Measurements from ENCODE around the gene RAB15. TPM values are rescaled to one million over a fixed set of nuclear protein-coding genes. Genes with fewer than 3 reads are reported as not detected.

RAB15 gene
- total and polyA plus RNA-seq, 7 experiments from 2014 or later = 4.7 to 11.1 (median 5.9) TPM

GRCh38 chr14:65010211-65010931, 38.2 kb upstream of the RAB15 start:
- no peak overlapping the region for H3K27ac Mint-ChIP-seq
- POLR2A ChIA-PET = interaction anchor here (0.6 kb wide), 1 partner anchor 1670 kb away, joined by 3 read pairs; no protein-coding TSS in a partner anchor

GRCh38 chr14:65007202-65007601, 35.1 kb upstream of the RAB15 start:
- Histone ChIP-seq H3K4me3 (ENCODE audit: low read length) (no peak overlapping the region), H3K27ac (ENCODE audit: low read depth, low read length) (no peak overlapping the region), H3K27me3 (ENCODE audit: control insufficient read depth in 2 of 2, insufficient read depth in 2 of 2, low read length in 2 of 2) (no peaks in the 10 kb centered on the region), H3K9me3 (ENCODE audit: control insufficient read depth in 2 of 3, low read length in 3 of 3) (no peaks in the 10 kb centered on the region), H3K4me1 (ENCODE audit: control insufficient read depth in 2 of 2, insufficient read depth in 2 of 2, low read length in 2 of 2) (no peaks in the 10 kb centered on the region), H3K36me3 (ENCODE audit: control insufficient read depth in 2 of 3, insufficient read depth in 3 of 3, low read length in 3 of 3) (peaks cover 0 to 50% (median 0%) of the 10 kb centered on the region in 3 experiments)
- intact Hi-C loops (cut with micrococcal nuclease) = no loop called here
- CTCF ChIA-PET = no interaction called here
- no peak for ATAC-seq
- H3K27ac Mint-ChIP-seq = no peak overlapping the region
- peaks cover 0 to 2% (median 0%) of the 10 kb centered on the region in 11 donors for H3K9me3 Mint-ChIP-seq
- H3K36me3 Mint-ChIP-seq = peaks cover 14 to 47% (median 17%) of the 10 kb centered on the region in 5 donors
- DNase-seq = no peak
- H3K4me1 Mint-ChIP-seq = peaks cover 0 to 20% (median 7%) of the 10 kb centered on the region in 7 donors
- POLR2A ChIA-PET = interaction anchor here (1.8 kb wide), 1 partner anchor 20 kb away, joined by 5 read pairs; the partner anchor contains the start of gene FNTB
- no peaks in the 10 kb centered on the region for H3K27me3 Mint-ChIP-seq
- no peak overlapping the region for H3K4me3 Mint-ChIP-seq

More at GRCh38 chr14:65010211-65010931, 38.2 kb upstream of the RAB15 start:
- Mint-ChIP-seq H3K4me3 (no peak overlapping the region), H3K36me3 (peaks cover 14 to 52% (median 24%) of the 10 kb centered on the region in 5 donors), H3K27me3 (no peaks in the 10 kb centered on the region), H3K4me1 (peaks cover 0 to 7% (median 2%) of the 10 kb centered on the region in 7 donors), H3K9me3 (peaks cover 0 to 2% (median 0%) of the 10 kb centered on the region in 11 donors)
- no peaks in the 10 kb centered on the region for H3K27me3 ChIP-seq (ENCODE audit: control insufficient read depth in 2 of 2, insufficient read depth in 2 of 2, low read length in 2 of 2)
- H3K36me3 ChIP-seq (ENCODE audit: control insufficient read depth in 2 of 3, insufficient read depth in 3 of 3, low read length in 3 of 3) = peaks cover 0 to 69% (median 0%) of the 10 kb centered on the region in 3 experiments
- H3K4me3 ChIP-seq (ENCODE audit: low read length) = no peak overlapping the region
- CTCF ChIA-PET = interaction anchor here (1.0 kb wide), 1 partner anchor 10 kb away, joined by 3 read pairs; no protein-coding TSS in a partner anchor
- H3K4me1 ChIP-seq (ENCODE audit: control insufficient read depth in 2 of 2, insufficient read depth in 2 of 2, low read length in 2 of 2) = no peaks in the 10 kb centered on the region
- intact Hi-C loops (cut with micrococcal nuclease) = no loop called here
- DNase-seq = no peak
- H3K9me3 ChIP-seq (ENCODE audit: control insufficient read depth in 2 of 3, low read length in 3 of 3) = no peaks in the 10 kb centered on the region
- no peak overlapping the region for H3K27ac ChIP-seq (ENCODE audit: low read depth, low read length)
- no peak for ATAC-seq

- Histone ChIP-seq H3K4me3 (ENCODE audit: low read length) (no peak overlapping the region), H3K27me3 (ENCODE audit: control insufficient read depth in 2 of 2, insufficient read depth in 2 of 2, low read length in 2 of 2) (no peaks in the 10 kb centered on the region), H3K36me3 (ENCODE audit: control insufficient read depth in 2 of 3, insufficient read depth in 3 of 3, low read length in 3 of 3) (peaks cover 0 to 42% (median 0%) of the 10 kb centered on the region in 3 experiments), H3K27ac (ENCODE audit: low read depth, low read length) (no peak overlapping the region), H3K4me1 (ENCODE audit: control insufficient read depth in 2 of 2, insufficient read depth in 2 of 2, low read length in 2 of 2) (no peaks in the 10 kb centered on the region), H3K9me3 (ENCODE audit: control insufficient read depth in 2 of 3, low read length in 3 of 3) (no peaks in the 10 kb centered on the region)
- no peak for DNase-seq
- Mint-ChIP-seq H3K27ac (no peak overlapping the region), H3K4me3 (no peak overlapping the region), H3K4me1 (peaks cover 0 to 20% (median 10%) of the 10 kb centered on the region in 7 donors), H3K9me3 (peaks cover 0 to 2% (median 0%) of the 10 kb centered on the region in 11 donors), H3K27me3 (no peaks in the 10 kb centered on the region), H3K36me3 (peaks cover 11 to 45% (median 17%) of the 10 kb centered on the region in 5 donors)
- ATAC-seq = no peak
- ChIA-PET POLR2A (interaction anchor here (1.8 kb wide), 1 partner anchor 19 kb away, joined by 5 read pairs; the partner anchor contains the start of gene FNTB), CTCF (no interaction called here)
- intact Hi-C loops (cut with micrococcal nuclease) = no loop called here
Observed at GRCh38 chr14:65006261-65006721, 34.2 kb upstream of the RAB15 start.

- no peak overlapping the region for H3K27ac ChIP-seq (ENCODE audit: low read depth, low read length)
- Mint-ChIP-seq H3K4me1 (peaks cover 0 to 20% (median 11%) of the 10 kb centered on the region in 7 donors), H3K9me3 (peaks cover 0 to 2% (median 0%) of the 10 kb centered on the region in 11 donors), H3K27me3 (no peaks in the 10 kb centered on the region), H3K4me3 (no peak overlapping the region), H3K36me3 (peaks cover 0 to 30% (median 5%) of the 10 kb centered on the region in 5 donors), H3K27ac (no peak overlapping the region)
- ChIA-PET POLR2A (no interaction called here), CTCF (no interaction called here)
- intact Hi-C loops (cut with micrococcal nuclease) = no loop called here
- no peaks in the 10 kb centered on the region for H3K27me3 ChIP-seq (ENCODE audit: control insufficient read depth in 2 of 2, insufficient read depth in 2 of 2, low read length in 2 of 2)
- ATAC-seq (no peak), DNase-seq (no peak)
- peaks cover 0 to 20% (median 0%) of the 10 kb centered on the region in 3 experiments for H3K36me3 ChIP-seq (ENCODE audit: control insufficient read depth in 2 of 3, insufficient read depth in 3 of 3, low read length in 3 of 3)
- no peaks in the 10 kb centered on the region for H3K9me3 ChIP-seq (ENCODE audit: control insufficient read depth in 2 of 3, low read length in 3 of 3)
- no peaks in the 10 kb centered on the region for H3K4me1 ChIP-seq (ENCODE audit: control insufficient read depth in 2 of 2, insufficient read depth in 2 of 2, low read length in 2 of 2)
- H3K4me3 ChIP-seq (ENCODE audit: low read length) = no peak overlapping the region
Observed at GRCh38 chr14:65003394-65003793, 31.3 kb upstream of the RAB15 start.

- no peak overlapping the region for H3K4me3 ChIP-seq (ENCODE audit: low read length)
Observed at GRCh38 chr14:65002586-65003210, 30.6 kb upstream of the RAB15 start.

GRCh38 chr14:65001723-65002122, 29.6 kb upstream of the RAB15 start:
- ATAC-seq = no peak
- ChIA-PET CTCF (no interaction called here), POLR2A (interaction anchor here (0.6 kb wide), 1 partner anchor 39 kb away, joined by 3 read pairs; no protein-coding TSS in a partner anchor)

More at GRCh38 chr14:65002586-65003210, 30.6 kb upstream of the RAB15 start:
- Mint-ChIP-seq H3K9me3 (peaks cover 0 to 2% (median 0%) of the 10 kb centered on the region in 11 donors), H3K27me3 (no peaks in the 10 kb centered on the region), H3K4me3 (no peak overlapping the region), H3K27ac (peak overlapping the region in 3 of 9 donors; percentile 2 to 90 (median 39)), H3K36me3 (peaks cover 0 to 31% (median 5%) of the 10 kb centered on the region in 5 donors), H3K4me1 (peaks cover 4 to 23% (median 12%) of the 10 kb centered on the region in 7 donors)
- no peaks in the 10 kb centered on the region for H3K4me1 ChIP-seq (ENCODE audit: control insufficient read depth in 2 of 2, insufficient read depth in 2 of 2, low read length in 2 of 2)
- H3K27ac ChIP-seq (ENCODE audit: low read depth, low read length) = no peak overlapping the region
- DNase-seq (no peak), ATAC-seq (no peak)
- intact Hi-C loops (cut with micrococcal nuclease) = no loop called here
- no peaks in the 10 kb centered on the region for H3K9me3 ChIP-seq (ENCODE audit: control insufficient read depth in 2 of 3, low read length in 3 of 3)
- H3K27me3 ChIP-seq (ENCODE audit: control insufficient read depth in 2 of 2, insufficient read depth in 2 of 2, low read length in 2 of 2) = no peaks in the 10 kb centered on the region
- ChIA-PET CTCF (no interaction called here), POLR2A (no interaction called here)
- peaks cover 0 to 13% (median 0%) of the 10 kb centered on the region in 3 experiments for H3K36me3 ChIP-seq (ENCODE audit: control insufficient read depth in 2 of 3, insufficient read depth in 3 of 3, low read length in 3 of 3)

More at GRCh38 chr14:65001723-65002122, 29.6 kb upstream of the RAB15 start:
- H3K27ac ChIP-seq (ENCODE audit: low read depth, low read length) = no peak overlapping the region
- intact Hi-C loops (cut with micrococcal nuclease) = no loop called here
- DNase-seq = no peak
- Mint-ChIP-seq H3K27me3 (no peaks in the 10 kb centered on the region), H3K4me1 (peaks cover 8 to 31% (median 12%) of the 10 kb centered on the region in 7 donors), H3K27ac (no peak overlapping the region), H3K4me3 (no peak overlapping the region), H3K9me3 (peaks cover 0 to 2% (median 0%) of the 10 kb centered on the region in 11 donors), H3K36me3 (peaks cover 0 to 28% (median 3%) of the 10 kb centered on the region in 5 donors)
- H3K36me3 ChIP-seq (ENCODE audit: control insufficient read depth in 2 of 3, insufficient read depth in 3 of 3, low read length in 3 of 3) = peaks cover 0 to 10% (median 0%) of the 10 kb centered on the region in 3 experiments
- H3K4me3 ChIP-seq (ENCODE audit: low read length) = no peak overlapping the region
- H3K9me3 ChIP-seq (ENCODE audit: control insufficient read depth in 2 of 3, low read length in 3 of 3) = no peaks in the 10 kb centered on the region
- H3K27me3 ChIP-seq (ENCODE audit: control insufficient read depth in 2 of 2, insufficient read depth in 2 of 2, low read length in 2 of 2) = no peaks in the 10 kb centered on the region
- no peaks in the 10 kb centered on the region for H3K4me1 ChIP-seq (ENCODE audit: control insufficient read depth in 2 of 2, insufficient read depth in 2 of 2, low read length in 2 of 2)
